Effector memory CD8-positive, alpha-beta T cell (primary cell): ENCODE results near the gene SYCE3.

ENCODE experiments used
- ATAC-seq: fragments of 150-1000 bp; cut with Tn5 transposase; replicated peaks from 2 replicates; pipeline ENCODE4 v1.10.0; 2021; ENCODE audit warnings: mild to moderate bottlenecking, moderate library complexity
- DNase-seq, 3 experiments: peaks; one replicate each; pipeline ENCODE4 v3.0.0; 2021
- H3K27ac Mint-ChIP-seq, 2 donors: one replicate each; pipeline ENCODE4 v1.8.0; 2022; ENCODE audit warnings: mild to moderate bottlenecking in 2 of 2, mixed read lengths in 2 of 2, moderate library complexity in 2 of 2
- H3K27me3 Mint-ChIP-seq, 2 donors: one replicate each; pipeline ENCODE4 v1.8.0; 2022; ENCODE audit warnings: mixed read lengths in 2 of 2
- H3K36me3 Mint-ChIP-seq: one replicate; pipeline ENCODE4 v1.8.0; 2022; ENCODE audit warnings: mild to moderate bottlenecking, moderate library complexity, mixed read lengths; ENCODE audit not compliant: insufficient read depth
- H3K4me1 Mint-ChIP-seq, 2 donors: one replicate each; pipeline ENCODE4 v1.8.0; 2022; ENCODE audit warnings: low read depth in 2 of 2, mixed read lengths in 2 of 2
- H3K4me3 Mint-ChIP-seq, 2 donors: one replicate each; pipeline ENCODE4 v1.8.0; 2022; ENCODE audit warnings: mild to moderate bottlenecking in 2 of 2, mixed read lengths in 2 of 2, moderate library complexity in 2 of 2
- H3K9me3 Mint-ChIP-seq, 2 donors: one replicate each; pipeline ENCODE4 v1.8.0; 2022; ENCODE audit warnings: mixed read lengths in 2 of 2

Gene SYCE3

GRCh38 chr22:50518606-50519005 lies 44.1 kb downstream of the SYCE3 start:
- H3K9me3 Mint-ChIP-seq = no peaks in the 10 kb centered on the region
- H3K4me1 Mint-ChIP-seq = peaks cover 12 to 20% of the 10 kb centered on the region in 2 donors
- no peaks in the 10 kb centered on the region for H3K27me3 Mint-ChIP-seq
- H3K27ac Mint-ChIP-seq = no peak overlapping the region
- H3K4me3 Mint-ChIP-seq = no peak overlapping the region
- DNase-seq (no peak), ATAC-seq (no peak)
- H3K36me3 Mint-ChIP-seq = peaks cover 69% of the 10 kb centered on the region

- no peaks in the 10 kb centered on the region for H3K27me3 Mint-ChIP-seq
- ATAC-seq (no peak), DNase-seq (no peak)
- H3K9me3 Mint-ChIP-seq = no peaks in the 10 kb centered on the region
- H3K4me3 Mint-ChIP-seq = no peak overlapping the region
- peaks cover 60% of the 10 kb centered on the region for H3K36me3 Mint-ChIP-seq
- H3K27ac Mint-ChIP-seq = no peak overlapping the region
- peaks cover 12 to 21% of the 10 kb centered on the region in 2 donors for H3K4me1 Mint-ChIP-seq
Measured at GRCh38 chr22:50517495-50518260, 45.0 kb downstream of the SYCE3 start.

GRCh38 chr22:50516891-50517290 lies 45.8 kb downstream of the SYCE3 start:
- no peak overlapping the region for H3K4me3 Mint-ChIP-seq
- DNase-seq (no peak), ATAC-seq (no peak)
- no peak overlapping the region for H3K27ac Mint-ChIP-seq
- no peaks in the 10 kb centered on the region for H3K27me3 Mint-ChIP-seq
- peaks cover 12 to 21% of the 10 kb centered on the region in 2 donors for H3K4me1 Mint-ChIP-seq
- H3K36me3 Mint-ChIP-seq = peaks cover 61% of the 10 kb centered on the region
- H3K9me3 Mint-ChIP-seq = no peaks in the 10 kb centered on the region

GRCh38 chr22:50516068-50516467 lies 46.7 kb downstream of the SYCE3 start:
- DNase-seq (no peak), ATAC-seq (no peak)
- H3K4me3 Mint-ChIP-seq = no peak overlapping the region
- peaks cover 12 to 21% of the 10 kb centered on the region in 2 donors for H3K4me1 Mint-ChIP-seq
- H3K36me3 Mint-ChIP-seq = peaks cover 59% of the 10 kb centered on the region
- H3K27me3 Mint-ChIP-seq = no peaks in the 10 kb centered on the region
- H3K9me3 Mint-ChIP-seq = no peaks in the 10 kb centered on the region
- H3K27ac Mint-ChIP-seq = no peak overlapping the region

- H3K4me1 Mint-ChIP-seq = peaks cover 20 to 30% of the 10 kb centered on the region in 2 donors
- ATAC-seq = no peak
- no peaks in the 10 kb centered on the region for H3K9me3 Mint-ChIP-seq
- no peak overlapping the region for H3K27ac Mint-ChIP-seq
- no peak overlapping the region for H3K4me3 Mint-ChIP-seq
- H3K36me3 Mint-ChIP-seq = peaks cover 52% of the 10 kb centered on the region
- no peaks in the 10 kb centered on the region for H3K27me3 Mint-ChIP-seq
- DNase-seq = no peak
Measured at GRCh38 chr22:50513175-50513574, 49.5 kb downstream of the SYCE3 start.

GRCh38 chr22:50508897-50509296 lies 53.8 kb downstream of the SYCE3 start:
- peak overlapping the region; percentile 93 to 94 for H3K4me3 Mint-ChIP-seq
- peaks cover 11 to 21% of the 10 kb centered on the region in 2 donors for H3K4me1 Mint-ChIP-seq
- peaks cover 29% of the 10 kb centered on the region for H3K36me3 Mint-ChIP-seq
- peak overlapping the region; percentile 95 to 97 for H3K27ac Mint-ChIP-seq
- H3K9me3 Mint-ChIP-seq = no peaks in the 10 kb centered on the region
- ATAC-seq (no peak), DNase-seq (no peak)
- H3K27me3 Mint-ChIP-seq = no peaks in the 10 kb centered on the region

- peaks cover 29% of the 10 kb centered on the region for H3K36me3 Mint-ChIP-seq
- H3K4me1 Mint-ChIP-seq = peaks cover 11 to 16% of the 10 kb centered on the region in 2 donors
- no peaks in the 10 kb centered on the region for H3K27me3 Mint-ChIP-seq
- H3K9me3 Mint-ChIP-seq = no peaks in the 10 kb centered on the region
- peak within 1 kb of the TSS; percentile 95 to 98 for H3K4me3 Mint-ChIP-seq
- peak; percentile 95 to 97 (median 97) for DNase-seq
- ATAC-seq = peak; percentile 72
- peak within 1 kb of the TSS; percentile 95 to 97 for H3K27ac Mint-ChIP-seq
Measured at GRCh38 chr22:50507991-50508884, 54.5 kb downstream of the SYCE3 start, which contains the start of gene NCAPH2. Gene NCAPH2 (plus strand): TSS chr22:50508224. CDS start chr22:50508338, 114 bp downstream.

GRCh38 chr22:50507421-50507990 lies 55.2 kb downstream of the SYCE3 start, which contains the start of gene LMF2:
Gene LMF2 (minus strand): TSS chr22:50507702. CDS start chr22:50507675, 27 bp downstream.
- Mint-ChIP-seq H3K4me3 (peak within 1 kb of the TSS; percentile 95 to 98), H3K27ac (peak within 1 kb of the TSS; percentile 95 to 97), H3K4me1 (peaks cover 11 to 16% of the 10 kb centered on the region in 2 donors), H3K9me3 (no peaks in the 10 kb centered on the region), H3K36me3 (peaks cover 27% of the 10 kb centered on the region), H3K27me3 (no peaks in the 10 kb centered on the region)
- ATAC-seq (peak; percentile 76), DNase-seq (peak; percentile 83 to 86 (median 86))

GRCh38 chr22:50506611-50507420 lies 55.9 kb downstream of the SYCE3 start:
- Mint-ChIP-seq H3K27me3 (no peaks in the 10 kb centered on the region), H3K27ac (peak overlapping the region; percentile 90), H3K4me3 (peak overlapping the region; percentile 95 to 98), H3K36me3 (peaks cover 20% of the 10 kb centered on the region), H3K4me1 (peaks cover 11 to 16% of the 10 kb centered on the region in 2 donors), H3K9me3 (no peaks in the 10 kb centered on the region)
- no peak for DNase-seq
- ATAC-seq = no peak

- Mint-ChIP-seq H3K27me3 (no peaks in the 10 kb centered on the region), H3K36me3 (peaks cover 17% of the 10 kb centered on the region), H3K4me3 (peak overlapping the region; percentile 95 to 98), H3K4me1 (peaks cover 11 to 16% of the 10 kb centered on the region in 2 donors), H3K9me3 (no peaks in the 10 kb centered on the region), H3K27ac (no peak overlapping the region)
- DNase-seq (no peak), ATAC-seq (no peak)
Measured at GRCh38 chr22:50505776-50506610, 56.7 kb downstream of the SYCE3 start.

GRCh38 chr22:50505276-50505775 lies 57.4 kb downstream of the SYCE3 start:
- ATAC-seq = no peak
- Mint-ChIP-seq H3K27me3 (no peaks in the 10 kb centered on the region), H3K36me3 (peaks cover 11% of the 10 kb centered on the region), H3K9me3 (no peaks in the 10 kb centered on the region), H3K4me3 (peak overlapping the region; percentile 8 to 53), H3K4me1 (peaks cover 11 to 16% of the 10 kb centered on the region in 2 donors), H3K27ac (no peak overlapping the region)
- DNase-seq = no peak
